HG03457 (cell line): ENCODE results near the gene SYNDIG1.

Experiments used
- ATAC-seq: cut with Tn5 transposase; IDR thresholded peaks from one replicate; pipeline ENCODE4 v1.9.1; 2021; ENCODE audit warnings: moderate number of reproducible peaks; ENCODE audit not compliant: unreplicated experiment

SYNDIG1 gene

DNA sequence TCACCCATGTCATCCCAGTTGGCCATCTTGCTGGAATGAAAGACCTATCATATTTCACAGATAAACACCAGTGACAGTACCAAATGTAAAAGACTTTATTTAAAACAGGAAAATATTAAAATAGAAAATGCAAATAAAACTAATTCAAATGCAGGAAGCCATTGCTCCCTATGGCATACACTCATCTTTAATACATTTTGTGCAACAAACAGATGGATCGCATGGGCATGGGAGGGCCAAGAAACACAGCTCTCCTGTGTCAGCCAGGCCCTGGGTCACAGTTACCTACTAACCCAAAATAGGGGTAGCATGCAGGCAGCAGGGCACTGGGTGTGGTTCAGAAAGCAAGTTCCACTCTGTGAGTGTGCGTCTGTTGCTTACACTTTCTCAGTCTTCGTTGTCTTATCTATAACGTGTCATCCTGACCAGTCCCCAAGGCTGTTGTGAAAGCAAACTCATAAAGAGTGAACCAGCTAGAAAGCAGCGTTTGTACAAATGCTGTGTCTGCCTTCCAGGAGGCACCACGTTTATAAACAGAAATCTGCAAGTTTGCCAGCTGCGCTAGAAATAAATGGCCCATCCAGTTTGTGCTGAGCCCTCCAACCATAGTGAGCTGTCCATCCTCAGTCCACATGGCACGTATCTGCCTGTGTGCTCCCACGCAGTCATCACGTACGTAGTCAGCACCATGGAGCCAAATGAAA is 180.5 kb downstream of the SYNDIG1 start:
- ATAC-seq = no peak

DNA sequence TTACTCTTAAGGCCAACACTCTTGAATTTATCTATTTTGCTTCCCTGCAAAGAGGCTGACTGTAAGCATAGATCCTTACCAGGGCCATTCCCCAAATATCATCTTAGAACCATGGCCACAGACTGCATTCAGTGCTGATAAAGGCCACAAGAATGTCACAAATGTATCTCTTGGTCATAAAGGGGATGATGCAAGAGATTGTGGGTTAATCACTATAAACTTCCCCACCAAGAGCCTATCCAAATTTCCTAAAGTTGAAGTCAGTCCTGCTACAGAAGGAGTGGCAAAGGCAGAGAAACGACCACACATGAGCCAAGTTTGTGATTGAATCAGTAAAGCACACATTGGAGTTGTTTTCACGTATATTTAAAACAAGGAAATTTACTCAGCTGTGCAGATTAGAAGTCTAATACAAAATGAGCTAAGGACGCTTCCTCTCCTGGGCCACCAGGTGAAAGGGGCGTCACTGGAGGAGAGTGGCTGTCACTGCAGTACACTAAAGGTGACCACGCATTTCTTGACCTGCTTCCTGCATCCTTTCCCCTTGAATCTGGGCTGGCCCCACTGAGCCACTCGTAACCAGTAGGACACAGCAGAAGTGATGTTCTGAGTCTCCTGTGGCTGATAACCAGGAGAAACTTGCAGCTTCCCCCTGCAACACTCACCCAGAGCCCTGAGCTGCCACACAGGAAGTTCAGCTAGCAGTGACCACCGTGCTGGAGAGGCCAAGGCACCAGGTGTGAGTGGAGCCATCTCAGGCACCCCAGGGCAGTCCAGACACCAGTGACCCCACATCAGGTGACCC is 181.9 kb downstream of the SYNDIG1 start:
- no peak for ATAC-seq

DNA sequence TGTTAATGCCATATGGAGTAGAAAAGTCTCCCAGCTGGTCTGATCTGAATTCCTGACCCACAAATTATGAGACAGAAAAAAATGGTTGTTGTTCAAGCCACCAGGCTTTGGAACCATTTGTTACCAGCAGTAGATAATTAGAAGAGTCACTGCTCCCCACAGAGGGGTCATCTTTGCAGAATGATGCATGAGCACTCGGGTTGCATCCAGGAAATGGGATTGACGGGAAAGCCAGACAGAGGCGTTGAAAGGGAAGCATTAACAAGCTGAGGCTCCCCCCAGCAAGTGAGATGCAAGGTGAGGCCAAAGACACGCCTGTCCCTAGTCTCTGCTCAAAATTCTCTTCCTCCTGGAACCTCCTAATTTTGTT is 182.5 kb downstream of the SYNDIG1 start:
- no peak for ATAC-seq

DNA sequence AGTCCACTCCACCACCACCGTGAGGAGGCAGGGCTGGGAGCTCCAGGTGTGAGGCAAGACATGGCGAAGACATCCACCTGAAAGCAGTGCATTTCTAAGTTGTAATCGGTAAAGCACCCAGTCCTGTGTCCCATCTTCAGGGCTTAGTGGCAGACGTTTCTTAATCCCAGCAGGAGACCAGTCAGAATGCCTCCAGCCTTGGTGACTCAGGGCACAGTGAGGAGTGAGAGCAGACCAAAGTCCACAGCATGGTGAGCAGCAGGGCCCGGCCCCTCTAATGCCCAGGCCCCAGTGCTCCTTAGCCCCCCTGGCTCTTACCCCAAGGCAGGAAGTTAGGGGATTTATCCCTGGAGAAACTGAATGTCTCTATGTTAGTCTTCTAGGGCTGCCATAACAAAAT is 183.9 kb downstream of the SYNDIG1 start:
- ATAC-seq = no peak

DNA sequence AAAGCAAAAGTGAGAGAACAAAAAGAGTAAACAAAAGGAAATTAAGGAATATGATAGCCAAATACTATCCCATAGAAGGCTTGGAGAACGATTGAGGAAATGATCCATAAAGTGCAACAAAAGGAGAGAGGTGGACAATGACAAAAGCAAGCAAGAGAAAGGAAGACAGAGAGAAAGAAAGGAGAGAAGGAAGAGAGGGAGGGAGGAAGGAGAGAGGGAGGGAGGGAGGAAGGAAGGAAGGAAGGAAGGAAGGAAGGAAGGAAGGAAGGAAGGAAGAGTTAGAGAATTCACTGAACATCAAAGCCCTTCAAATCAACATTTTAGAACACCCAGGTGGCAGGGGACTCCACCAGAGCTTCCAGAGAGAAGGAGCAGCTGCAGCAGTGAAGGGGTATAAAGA is 185.0 kb downstream of the SYNDIG1 start:
- no peak for ATAC-seq

DNA sequence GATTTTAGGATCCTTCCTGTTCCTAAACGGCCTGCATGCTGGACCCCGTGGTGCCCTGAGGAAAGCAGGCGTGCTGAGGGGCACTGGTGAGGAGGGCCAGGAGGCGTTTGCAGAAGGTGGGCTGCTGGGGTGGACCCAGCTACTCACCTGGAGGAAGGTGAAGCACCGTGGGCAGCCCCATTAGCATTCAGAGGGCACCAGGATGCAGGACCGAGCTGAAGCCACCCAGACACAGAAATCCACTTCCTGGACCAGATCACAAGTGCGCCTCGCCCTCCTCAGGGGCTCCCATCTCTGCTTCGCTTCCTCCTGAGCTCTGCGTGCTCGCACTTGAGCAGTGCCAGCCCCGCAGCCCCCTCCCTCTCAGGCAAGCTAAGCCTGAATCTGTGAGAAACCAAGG is 187.0 kb downstream of the SYNDIG1 start:
- no peak for ATAC-seq

DNA sequence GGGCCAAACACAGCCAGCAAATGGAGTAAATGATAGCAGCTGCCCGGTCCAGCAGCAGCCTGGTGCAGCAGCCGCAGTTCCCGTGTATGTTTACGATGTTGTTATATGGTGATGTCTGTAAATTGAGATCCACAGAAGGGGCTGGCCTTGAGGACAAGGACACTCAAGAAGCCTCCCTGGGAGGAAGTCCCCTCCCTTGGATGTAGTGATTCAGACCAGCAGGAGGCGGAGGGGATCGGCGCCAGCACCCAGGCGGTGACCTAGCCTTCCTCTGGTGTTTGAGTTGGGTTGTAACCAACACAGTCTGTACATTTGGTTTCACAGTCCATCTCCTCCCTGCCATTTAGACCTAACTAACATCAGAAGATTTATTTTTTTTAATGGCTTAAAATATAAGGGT is 187.8 kb downstream of the SYNDIG1 start:
- no peak for ATAC-seq

DNA sequence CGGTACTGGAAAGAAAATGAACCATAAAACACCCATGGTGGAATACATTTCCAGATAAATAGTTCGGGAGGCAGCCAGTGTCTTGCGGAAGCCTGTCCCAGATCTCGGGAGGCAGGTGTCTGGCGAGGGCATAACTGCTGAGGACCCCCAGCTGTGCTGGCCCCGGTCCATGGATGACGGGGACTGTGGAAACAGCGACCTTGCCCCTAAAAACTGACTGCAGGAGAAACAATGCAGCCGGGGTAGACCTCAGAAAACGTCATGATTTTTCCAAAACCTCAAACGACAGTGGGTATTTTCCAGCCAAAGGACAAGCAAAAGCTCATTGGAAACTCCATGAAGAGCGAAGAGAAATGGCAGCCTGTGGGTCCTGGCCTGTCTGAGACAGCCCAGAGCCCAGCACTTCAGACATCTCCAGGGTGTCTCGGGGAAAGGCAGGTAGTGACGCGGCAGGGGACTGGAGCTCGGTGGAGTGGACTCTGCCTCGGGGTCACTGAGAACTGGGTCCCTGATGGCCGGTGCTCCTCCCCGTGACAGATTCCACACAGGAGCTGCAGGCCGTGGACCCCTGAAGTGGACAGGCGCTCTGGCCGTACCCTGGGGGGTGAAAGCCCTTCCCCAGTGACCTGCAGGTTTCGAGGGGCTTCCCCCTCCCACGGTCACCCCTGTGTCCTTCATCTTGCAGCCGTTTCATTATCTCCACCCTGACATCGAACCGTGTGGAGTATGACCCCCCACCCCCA is 188.6 kb downstream of the SYNDIG1 start:
- no peak for ATAC-seq

DNA sequence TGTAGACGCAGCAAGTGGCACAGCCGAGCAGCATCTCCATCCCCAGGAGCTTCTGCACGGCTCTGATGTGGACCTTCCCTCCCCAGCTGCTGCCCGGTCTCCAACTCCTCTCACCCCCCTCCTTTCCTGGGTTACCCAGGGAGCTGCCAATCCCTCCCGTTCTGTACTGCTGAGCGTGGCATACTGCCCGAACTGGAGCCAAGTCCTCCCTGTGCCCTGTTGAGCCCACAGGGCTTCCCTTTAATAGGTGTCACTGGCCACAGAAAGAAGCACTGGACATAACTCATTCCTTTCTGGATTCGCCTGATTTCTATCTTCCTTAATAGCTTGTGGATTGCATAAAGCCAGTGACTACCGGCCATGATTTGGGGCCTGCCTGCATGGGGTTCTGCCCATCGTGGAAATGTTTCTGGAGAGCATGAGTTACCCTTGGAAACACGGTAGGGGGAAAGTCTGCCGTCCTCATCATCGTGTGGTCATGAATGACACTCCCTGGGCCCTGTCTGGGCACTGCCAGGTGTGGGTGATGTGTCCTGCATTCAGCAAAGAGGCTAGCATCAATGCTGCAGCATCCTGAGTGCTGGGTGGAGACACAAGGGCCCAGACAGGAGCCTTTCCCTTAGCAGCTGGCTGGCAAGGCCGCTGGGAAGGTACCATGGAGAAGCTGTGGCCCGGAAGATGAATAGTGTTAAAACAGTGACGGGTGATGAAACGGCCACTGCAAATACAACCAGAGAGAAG is 189.7 kb downstream of the SYNDIG1 start:
- no peak for ATAC-seq

DNA sequence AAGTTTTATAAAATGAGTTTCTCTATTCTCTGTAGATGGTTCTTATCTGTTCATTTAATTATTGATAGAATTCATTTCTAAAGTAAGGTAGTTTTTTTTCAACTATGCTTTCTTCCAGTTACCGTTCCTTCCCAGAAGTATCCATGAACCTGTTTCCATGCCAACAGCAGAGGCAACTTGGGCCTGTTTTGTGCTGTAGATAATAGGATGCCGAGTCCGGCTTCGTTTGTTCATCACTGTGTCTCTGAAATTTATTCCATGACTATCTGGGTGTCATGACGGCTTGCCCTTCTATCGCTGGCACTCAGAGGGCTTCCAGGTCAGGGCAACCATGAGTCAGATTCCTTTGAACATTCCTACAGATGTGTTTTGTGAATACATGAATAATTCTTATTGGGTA is 190.4 kb downstream of the SYNDIG1 start:
- ATAC-seq = no peak

DNA sequence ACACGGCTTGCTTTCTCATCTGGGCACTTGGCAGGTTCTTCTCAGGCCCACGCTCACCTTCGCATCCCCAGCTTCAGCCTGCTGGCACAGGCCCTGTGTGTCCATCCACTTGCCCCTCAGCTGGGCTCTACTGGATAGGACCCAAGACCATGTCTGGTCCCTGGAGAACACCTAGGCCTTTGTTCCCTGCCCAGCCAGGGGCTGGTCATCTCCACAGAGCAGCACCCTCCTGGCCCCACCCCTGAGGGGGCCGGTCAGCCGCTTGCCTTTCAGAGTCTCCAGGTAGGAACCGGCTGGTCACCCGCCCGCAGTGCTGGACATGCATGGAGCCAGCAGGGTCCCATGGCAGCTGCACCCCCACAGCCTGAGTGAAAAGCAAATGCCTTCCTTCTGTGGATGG is 191.2 kb downstream of the SYNDIG1 start:
- no peak for ATAC-seq

DNA sequence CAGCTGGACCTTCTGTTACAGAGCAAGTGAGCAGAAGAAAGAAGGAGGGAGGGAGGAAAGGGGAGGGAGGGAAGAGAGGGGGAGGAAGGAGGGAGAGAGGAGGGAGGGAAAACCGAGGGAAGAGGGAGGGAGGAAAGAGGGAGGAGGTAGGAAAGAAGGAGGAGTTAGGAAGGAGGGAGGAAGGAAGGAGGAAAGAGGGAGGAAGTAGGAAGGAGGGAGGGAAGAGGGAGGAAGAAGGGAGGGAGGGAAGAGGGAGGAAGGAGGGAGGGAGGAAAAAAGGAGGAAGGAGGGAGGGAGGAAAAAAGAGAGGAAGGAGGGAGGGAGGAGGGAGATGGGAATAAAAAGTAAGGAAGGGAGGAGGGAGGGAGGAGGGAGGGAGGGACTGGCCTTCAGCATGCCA is 191.8 kb downstream of the SYNDIG1 start:
- ATAC-seq = no peak

DNA sequence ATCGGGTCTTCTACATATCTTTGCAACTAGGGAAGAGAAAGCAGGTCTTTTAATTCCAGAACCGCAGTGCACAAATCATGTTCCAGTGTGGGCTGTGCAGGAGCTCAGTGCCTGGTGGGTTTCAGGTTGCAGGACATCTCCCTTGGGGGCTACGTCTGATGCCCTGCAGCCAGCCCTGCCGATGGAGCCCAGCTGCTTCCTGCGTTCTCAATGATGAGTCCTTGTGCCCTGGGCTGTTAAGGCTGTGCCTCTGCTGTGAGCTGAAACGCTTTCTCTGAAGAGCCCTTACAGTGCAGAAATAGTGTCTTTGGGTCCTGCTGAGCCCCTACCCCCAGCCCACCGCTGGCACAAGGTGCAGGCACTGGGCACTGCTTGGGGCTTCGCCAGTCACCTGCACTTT is 192.9 kb downstream of the SYNDIG1 start:
- ATAC-seq = no peak

DNA sequence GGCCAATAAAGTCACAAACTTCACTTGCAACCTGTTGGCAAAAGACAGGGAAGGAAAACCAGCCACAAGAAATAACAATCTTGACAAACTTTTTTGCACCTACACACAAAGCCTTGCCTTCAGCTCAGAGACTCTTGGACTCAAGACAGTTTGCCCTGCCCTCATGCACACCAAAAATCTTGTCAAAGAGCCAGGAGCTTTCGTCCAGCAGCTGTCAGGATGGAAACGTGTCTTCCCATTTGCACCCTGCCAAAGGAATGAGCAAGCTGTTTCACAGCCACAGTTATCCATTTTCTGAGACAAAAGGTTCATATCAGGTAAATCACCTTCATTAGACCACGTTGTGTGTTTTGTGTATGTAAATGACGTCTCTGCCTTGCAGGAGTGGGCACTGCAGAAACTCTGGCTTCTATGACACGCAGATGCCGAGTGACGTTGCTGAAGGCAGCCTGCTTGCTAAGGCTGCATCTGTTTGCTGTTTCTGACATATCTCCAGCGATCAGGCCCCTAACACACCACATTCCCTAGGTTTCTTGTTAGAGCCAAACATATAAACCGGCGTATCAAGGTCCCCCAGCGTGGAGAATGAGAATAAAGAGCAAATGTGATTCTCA is 193.4 kb downstream of the SYNDIG1 start:
- no peak for ATAC-seq

DNA sequence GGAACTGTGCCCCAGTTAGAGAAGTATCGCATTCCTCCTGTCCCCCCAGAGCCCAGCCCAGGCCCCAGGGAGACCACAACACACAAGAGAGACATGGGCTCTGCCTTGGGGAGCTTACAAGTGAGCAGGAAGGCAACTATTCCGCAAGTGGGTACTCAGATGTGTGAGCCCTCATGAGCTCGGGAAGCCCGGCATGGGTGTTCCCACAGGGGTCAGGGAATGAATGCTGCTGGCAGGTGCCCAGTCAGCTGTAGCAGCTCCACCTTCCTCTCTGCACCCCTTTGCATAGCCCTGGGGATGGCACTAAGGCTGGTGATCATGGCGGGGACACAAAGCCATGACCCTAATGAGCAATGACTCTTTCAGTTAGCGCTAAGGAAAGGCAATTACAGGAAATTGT is 194.1 kb downstream of the SYNDIG1 start:
- no peak for ATAC-seq

DNA sequence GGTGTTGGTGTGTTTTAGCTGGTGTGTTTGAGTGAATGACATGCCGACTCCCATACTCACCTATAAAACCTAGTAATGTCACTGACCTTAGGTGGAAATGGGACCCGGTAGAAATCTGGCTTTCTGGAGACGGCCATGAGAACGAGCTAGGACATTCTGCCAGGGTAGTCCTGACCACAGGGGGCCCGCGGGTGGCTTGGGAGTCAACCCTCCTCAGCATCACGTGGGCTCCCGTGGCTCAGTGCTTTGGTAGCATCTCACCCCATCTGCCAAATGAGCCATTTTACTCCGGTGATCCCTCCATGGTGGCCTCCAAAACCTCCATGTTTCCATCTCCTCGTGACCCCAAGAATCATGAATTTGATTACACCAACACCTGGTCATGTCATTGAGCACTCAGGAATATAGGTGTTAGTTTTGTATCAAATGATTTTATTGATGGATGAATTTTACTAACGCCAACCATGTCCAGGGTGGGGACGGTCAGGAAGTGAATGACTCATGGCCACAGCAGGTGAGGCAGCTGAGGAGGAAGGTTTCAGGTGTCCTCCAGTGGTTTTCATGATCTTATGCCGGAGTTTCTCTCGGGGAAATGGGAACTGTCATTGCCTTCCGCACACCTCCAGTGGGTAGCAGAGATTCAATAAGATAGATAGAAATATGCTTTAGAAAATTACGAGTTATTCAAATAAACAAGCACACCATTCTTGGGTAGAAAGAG is 195.0 kb downstream of the SYNDIG1 start:
- no peak for ATAC-seq

DNA sequence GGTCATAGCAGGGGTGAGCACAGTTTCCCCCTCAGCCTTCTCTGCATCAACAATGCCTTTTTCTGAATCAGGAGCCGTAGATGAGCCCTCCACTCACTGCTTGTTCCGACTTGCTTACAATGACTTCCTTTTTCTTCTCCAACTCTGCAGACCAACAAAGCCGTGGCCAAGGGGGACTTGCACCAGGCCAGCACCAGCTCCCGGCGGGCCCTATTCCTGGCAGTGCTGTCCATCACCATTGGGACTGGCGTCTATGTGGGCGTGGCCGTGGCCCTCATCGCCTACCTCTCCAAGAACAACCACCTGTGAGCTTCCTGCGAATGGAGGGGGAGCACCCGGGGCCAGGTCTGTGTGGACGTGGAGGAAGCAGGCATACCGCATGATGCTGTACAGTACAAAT is 195.8 kb downstream of the SYNDIG1 start:
- no peak for ATAC-seq

DNA sequence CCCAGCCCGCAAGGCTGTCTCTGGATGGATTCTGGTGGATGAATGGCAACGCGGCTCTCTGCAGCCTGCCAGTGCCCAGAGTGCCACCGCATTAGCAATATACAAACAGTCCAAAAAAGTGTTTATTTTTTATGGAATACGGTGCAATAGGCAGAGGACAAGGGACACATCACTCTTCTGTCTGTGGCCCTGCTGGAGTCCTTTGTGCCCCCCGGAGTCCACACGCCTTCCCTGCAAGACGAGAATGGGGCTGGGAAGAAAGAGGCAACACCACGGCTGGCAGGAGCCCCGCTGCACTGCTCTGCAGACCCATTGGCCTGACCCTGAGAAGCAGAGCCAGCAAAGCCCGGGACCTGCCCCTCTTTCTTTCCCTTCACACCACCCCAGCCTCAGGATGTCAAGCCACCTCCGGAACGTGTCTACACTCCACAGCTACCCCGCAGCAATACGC is 196.3 kb downstream of the SYNDIG1 start:
- ATAC-seq = no peak

DNA sequence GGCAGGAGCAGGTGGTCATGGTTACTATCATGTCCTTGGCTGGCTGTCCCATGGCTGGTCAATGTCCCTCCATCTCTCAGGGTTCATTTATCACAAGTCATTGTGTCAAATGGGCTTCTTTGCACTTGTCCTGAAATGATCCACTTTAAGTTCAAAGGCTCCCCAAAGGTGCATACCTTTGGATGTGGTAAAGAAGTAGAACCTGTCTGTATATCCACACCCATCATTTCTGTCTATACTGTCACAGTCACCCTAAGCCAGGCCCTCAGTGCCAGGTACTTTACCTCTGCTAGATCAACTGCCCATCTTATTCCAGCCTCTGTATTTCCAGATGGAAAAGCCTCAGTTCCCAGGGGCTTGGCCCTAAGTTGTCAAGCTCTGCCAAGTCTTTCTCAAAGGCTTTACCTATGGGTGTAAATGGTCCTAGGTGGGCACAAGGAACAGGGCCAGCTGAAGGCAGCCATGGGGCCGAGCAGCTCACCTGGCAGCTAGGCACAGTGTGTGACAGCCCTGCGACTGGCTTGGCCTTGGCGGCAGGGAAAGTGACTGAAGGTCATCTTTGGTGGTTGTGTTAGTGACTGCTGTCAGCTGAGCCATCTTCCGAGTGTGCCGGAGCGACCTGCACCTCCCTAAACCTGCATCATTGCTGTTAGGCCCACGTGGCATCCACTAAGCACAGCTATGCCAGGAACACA is 198.4 kb downstream of the SYNDIG1 start:
- ATAC-seq = no peak

DNA sequence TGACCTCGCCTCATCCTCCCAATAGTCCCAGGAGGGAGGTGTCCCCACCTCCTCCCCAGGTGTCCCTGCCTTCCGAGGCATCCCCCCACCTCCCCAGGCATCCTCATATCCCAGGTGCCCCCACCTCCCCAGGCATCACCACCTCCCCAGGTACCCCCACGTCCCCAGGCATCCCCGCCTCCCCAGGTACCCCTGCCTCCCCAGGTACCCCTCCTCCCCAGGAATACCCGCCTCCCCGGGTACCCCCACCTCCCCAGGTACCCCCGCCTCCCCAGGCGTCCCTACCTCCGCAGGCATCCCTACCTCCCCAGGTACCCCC is 198.9 kb downstream of the SYNDIG1 start:
- no peak for ATAC-seq
